ENCODE data around the gene CDCA3. TPM values are rescaled to one million over a fixed set of nuclear protein-coding genes. Genes with fewer than 3 reads are reported as not detected.

CDCA3 gene
- total RNA-seq, 6 experiments from 2014 or later: 0.62 to 1.7 (median 1.3) TPM

- intact Hi-C loops (cut with DNase I): no loop called here
- H3K4me3 ChIP-seq: no peak overlapping the region
- peaks cover 0 to 73% (median 31%) of the 10 kb centered on the region in 4 donors for H3K36me3 ChIP-seq
- no peaks in the 10 kb centered on the region for H3K4me1 ChIP-seq
- H3K27ac ChIP-seq: no peak overlapping the region
- no peak for ATAC-seq
- no peaks in the 10 kb centered on the region for H3K9me3 ChIP-seq
- DNase-seq: peak in 1 of 3 donors; percentile 8
- TF ChIP-seq CTCF (IDR thresholded peaks at IDR 0.05) (no peak), POLR2A (IDR thresholded peaks at IDR 0.05) (no peak)
- no peaks in the 10 kb centered on the region for H3K27me3 ChIP-seq
- WGBS (ENCODE audit: insufficient coverage, low coverage, low lambda C conversion rate, missing lambda C conversion rate): 100% methylated on average over 1 of the region's 9 CpGs
These were observed 9.0 kb upstream of the CDCA3 start for GRCh38 chr12:6860116-6860515.

- ATAC-seq (no peak), DNase-seq (no peak)
- no peak for TF ChIP-seq POLR2A (IDR thresholded peaks at IDR 0.05)
- TF ChIP-seq CTCF (IDR thresholded peaks at IDR 0.05): no peak
- H3K27me3 ChIP-seq: no peaks in the 10 kb centered on the region
- H3K27ac ChIP-seq: no peak overlapping the region
- no peaks in the 10 kb centered on the region for H3K9me3 ChIP-seq
- intact Hi-C loops (cut with DNase I): no loop called here
- H3K4me1 ChIP-seq: peaks cover 0 to 5% (median under 1%) of the 10 kb centered on the region in 4 donors
- peaks cover 0 to 73% (median 31%) of the 10 kb centered on the region in 4 donors for H3K36me3 ChIP-seq
- no peak overlapping the region for H3K4me3 ChIP-seq
- WGBS (ENCODE audit: insufficient coverage, low coverage, low lambda C conversion rate, missing lambda C conversion rate): 100% methylated on average over 2 of the region's 2 CpGs
These were observed 7.7 kb upstream of the CDCA3 start for GRCh38 chr12:6858799-6859198.

- H3K27ac ChIP-seq: no peak overlapping the region
- TF ChIP-seq POLR2A (IDR thresholded peaks at IDR 0.05): no peak
- no peak for TF ChIP-seq CTCF (IDR thresholded peaks at IDR 0.05)
- H3K27me3 ChIP-seq: no peaks in the 10 kb centered on the region
- no peak for DNase-seq
- ATAC-seq: no peak
- WGBS (ENCODE audit: insufficient coverage, low coverage, low lambda C conversion rate, missing lambda C conversion rate): 96% methylated on average over 10 of the region's 14 CpGs
- peaks cover 0 to 46% (median 20%) of the 10 kb centered on the region in 4 donors for H3K36me3 ChIP-seq
- no peaks in the 10 kb centered on the region for H3K9me3 ChIP-seq
- H3K4me1 ChIP-seq: peaks cover 0 to 14% (median 5%) of the 10 kb centered on the region in 4 donors
- no peak overlapping the region for H3K4me3 ChIP-seq
- intact Hi-C loops (cut with DNase I): no loop called here
These were observed 4.2 kb upstream of the CDCA3 start for GRCh38 chr12:6855322-6855721.

GRCh38 chr12:6854036-6854435 lies 3.0 kb upstream of the CDCA3 start:
- intact Hi-C loops (cut with DNase I): no loop called here
- DNase-seq (no peak), ATAC-seq (no peak)
- no peak overlapping the region for H3K4me3 ChIP-seq
- peaks cover 0 to 14% (median 5%) of the 10 kb centered on the region in 4 donors for H3K4me1 ChIP-seq
- 49% methylated on average over 5 of the region's 6 CpGs for WGBS (ENCODE audit: insufficient coverage, low coverage, low lambda C conversion rate, missing lambda C conversion rate)
- no peak overlapping the region for H3K27ac ChIP-seq
- H3K9me3 ChIP-seq: no peaks in the 10 kb centered on the region
- no peaks in the 10 kb centered on the region for H3K27me3 ChIP-seq
- TF ChIP-seq CTCF (IDR thresholded peaks at IDR 0.05) (no peak), POLR2A (IDR thresholded peaks at IDR 0.05) (no peak)
- H3K36me3 ChIP-seq: peaks cover 0 to 35% (median 15%) of the 10 kb centered on the region in 4 donors

- WGBS (ENCODE audit: insufficient coverage, low coverage, low lambda C conversion rate, missing lambda C conversion rate): 17% methylated on average over 1 of the region's 1 CpG
- Histone ChIP-seq H3K27ac (no peak overlapping the region), H3K4me1 (peaks cover 0 to 14% (median 5%) of the 10 kb centered on the region in 4 donors), H3K36me3 (peaks cover 0 to 32% (median 11%) of the 10 kb centered on the region in 4 donors), H3K27me3 (no peaks in the 10 kb centered on the region), H3K4me3 (peak overlapping the region in 1 of 3 donors; percentile 74), H3K9me3 (no peaks in the 10 kb centered on the region)
- ATAC-seq (no peak), DNase-seq (no peak)
- TF ChIP-seq POLR2A (IDR thresholded peaks at IDR 0.05) (no peak), CTCF (IDR thresholded peaks at IDR 0.05) (no peak)
- intact Hi-C loops (cut with DNase I): no loop called here
These were observed 2.5 kb upstream of the CDCA3 start for GRCh38 chr12:6853626-6854025.
